Right hindlimb (tissue), 1 donor: Measurements from ENCODE around the gene FRYL.
A peak's percentile ranks its signal among the peaks of the same experiment; 100 is the strongest.
"Not testable (repeated sequence)": the region's sequence is repeated elsewhere in the genome, so short reads cannot be mapped to it uniquely, and the experiment has no call there.

Experiments
- DNase-seq: peaks from one replicate; pipeline ENCODE4 v3.0.0-alpha.2; 2018

Gene FRYL

GRCh38 chr4:48779998-48780864 lies at the start of gene FRYL:
FRYL (minus strand) TSS chr4:48780279; CDS start chr4:48634410, 145,869 bp downstream.
- peak; percentile 100 for DNase-seq

GRCh38 chr4:48827622-48828021 lies 47.5 kb upstream of the FRYL start:
- no peak for DNase-seq

- not testable (repeated sequence) for DNase-seq
These were observed 41.4 kb upstream of the FRYL start for GRCh38 chr4:48821431-48821830.

- DNase-seq: no peak
These were observed 36.9 kb upstream of the FRYL start for GRCh38 chr4:48816971-48817370.

GRCh38 chr4:48816297-48816696 lies 36.2 kb upstream of the FRYL start:
- not testable (repeated sequence) for DNase-seq

GRCh38 chr4:48815483-48815882 lies 35.4 kb upstream of the FRYL start:
- no peak for DNase-seq

- no peak for DNase-seq
These were observed 33.9 kb upstream of the FRYL start for GRCh38 chr4:48813964-48814363.

GRCh38 chr4:48812866-48813265 lies 32.8 kb upstream of the FRYL start:
- DNase-seq: no peak

- no peak for DNase-seq
These were observed 24.7 kb upstream of the FRYL start for GRCh38 chr4:48804584-48805301.

GRCh38 chr4:48801016-48801715 lies 21.1 kb upstream of the FRYL start:
- DNase-seq: no peak

- not testable (repeated sequence) for DNase-seq
These were observed 20.1 kb upstream of the FRYL start for GRCh38 chr4:48800155-48800554.

GRCh38 chr4:48799157-48799556 lies 19.1 kb upstream of the FRYL start:
- DNase-seq: no peak

GRCh38 chr4:48798117-48798516 lies 18.0 kb upstream of the FRYL start:
- DNase-seq: no peak

- no peak for DNase-seq
These were observed 17.0 kb upstream of the FRYL start for GRCh38 chr4:48796927-48797679.

GRCh38 chr4:48796191-48796926 lies 16.3 kb upstream of the FRYL start:
- no peak for DNase-seq

- DNase-seq: no peak
These were observed 15.0 kb upstream of the FRYL start for GRCh38 chr4:48795108-48795507.

GRCh38 chr4:48792348-48793006 lies 12.4 kb upstream of the FRYL start:
- DNase-seq: no peak

GRCh38 chr4:48791313-48791712 lies 11.2 kb upstream of the FRYL start:
- no peak for DNase-seq

- DNase-seq: no peak
These were observed 10.5 kb upstream of the FRYL start for GRCh38 chr4:48790561-48790960.

- no peak for DNase-seq
These were observed 7.0 kb upstream of the FRYL start for GRCh38 chr4:48787056-48787455.

GRCh38 chr4:48786549-48786948 lies 6.5 kb upstream of the FRYL start:
- DNase-seq: no peak
